Activated CD4-positive, alpha-beta T cell treated with anti-CD3 and anti-CD28 coated beads, Interleukin-2, amount 50 U/mL, for 4 hours (primary cell): ENCODE data around the gene EIF1B.
A peak's percentile ranks its signal among the peaks of the same experiment; 100 is the strongest.

Experiments
- DNase-seq, 2 experiments: peaks; one replicate each; pipeline ENCODE4 v3.0.0-alpha.2; 2020

Gene EIF1B

GRCh38 chr3:40309925-40310695, 603 bp downstream of the EIF1B start:
- DNase-seq: peak; percentile 6 to 18

GRCh38 chr3:40310705-40311104, 1.2 kb downstream of the EIF1B start:
- no peak for DNase-seq

- DNase-seq: no peak
These were observed 3.2 kb downstream of the EIF1B start for GRCh38 chr3:40312661-40313226.

- no peak for DNase-seq
These were observed 4.7 kb downstream of the EIF1B start for GRCh38 chr3:40313975-40314860.

- DNase-seq: peak; percentile 18 to 20
These were observed 7.8 kb downstream of the EIF1B start for GRCh38 chr3:40317061-40317855.

- DNase-seq: no peak
These were observed 12.3 kb downstream of the EIF1B start for GRCh38 chr3:40321818-40322217.

GRCh38 chr3:40323946-40324345, 14.4 kb downstream of the EIF1B start:
- DNase-seq: no peak

- no peak for DNase-seq
These were observed 15.1 kb downstream of the EIF1B start for GRCh38 chr3:40324621-40325020.

- DNase-seq: no peak
These were observed 16.0 kb downstream of the EIF1B start for GRCh38 chr3:40325465-40325864.

- no peak for DNase-seq
These were observed 18.9 kb downstream of the EIF1B start for GRCh38 chr3:40328374-40328773.

GRCh38 chr3:40329071-40329470, 19.6 kb downstream of the EIF1B start:
- DNase-seq: no peak

- no peak for DNase-seq
These were observed 23.2 kb downstream of the EIF1B start for GRCh38 chr3:40332684-40333083.

- no peak for DNase-seq
These were observed 23.9 kb downstream of the EIF1B start for GRCh38 chr3:40333416-40333815.

GRCh38 chr3:40333852-40334251, 24.3 kb downstream of the EIF1B start:
- DNase-seq: no peak

- DNase-seq: no peak
These were observed 26.6 kb downstream of the EIF1B start for GRCh38 chr3:40336101-40336500.

GRCh38 chr3:40336511-40337135, 27.1 kb downstream of the EIF1B start:
- DNase-seq: no peak

- DNase-seq: no peak
These were observed 27.9 kb downstream of the EIF1B start for GRCh38 chr3:40337136-40338108.

GRCh38 chr3:40339871-40340270, 30.4 kb downstream of the EIF1B start:
- no peak for DNase-seq

GRCh38 chr3:40340541-40341170, 31.1 kb downstream of the EIF1B start:
- no peak for DNase-seq

GRCh38 chr3:40341671-40342070, 32.2 kb downstream of the EIF1B start:
- DNase-seq: no peak

- no peak for DNase-seq
These were observed 41.0 kb downstream of the EIF1B start for GRCh38 chr3:40350529-40350928.
